SK-N-MC (cell line): ENCODE measurements around the gene PLXDC2.

Experiments
- DNase-seq: peaks from one replicate; pipeline ENCODE4 v3.0.0-alpha.2; 2011; ENCODE audit warnings: low read depth, low spot score
- H3K27ac ChIP-seq: fragments of 200-600 bp; sonication (generic); 2 replicates; pipeline ENCODE4 v1.5.1; 2016; ENCODE audit warnings: mixed run types
- H3K36me3 ChIP-seq: fragments of 200-600 bp; sonication (generic); 2 replicates; pipeline ENCODE4 v1.6.1; 2017; ENCODE audit warnings: antibody characterized with exemption, low read length, mixed read lengths; ENCODE audit not compliant: insufficient read depth
- H3K4me3 ChIP-seq: fragments of 200-600 bp; sonication (generic); 2 replicates; pipeline ENCODE4 v1.5.1; 2016
- H3K9ac ChIP-seq: fragments of 200-600 bp; sonication (generic); 2 replicates; pipeline ENCODE4 v1.8.0; 2017; ENCODE audit warnings: mixed run types, mixed read lengths; ENCODE audit not compliant: insufficient read length
- H3K9me3 ChIP-seq: fragments of 200-600 bp; sonication (generic); 2 replicates; pipeline ENCODE4 v1.6.1; 2017; ENCODE audit warnings: low read depth, mild to moderate bottlenecking, antibody characterized with exemption, low read length, moderate library complexity, mixed read lengths
- EZH2 ChIP-seq: fragments of 200-600 bp; sonication (generic); IDR thresholded peaks from one replicate; pipeline ENCODE4 v1.6.1; 2017; ENCODE audit warnings: antibody characterized with exemption
- FOXP2 ChIP-seq: optimal IDR thresholded peaks from 2 replicates; pipeline ENCODE3; 2011; ENCODE audit warnings: mild to moderate bottlenecking, moderate library complexity; ENCODE audit not compliant: insufficient read depth; ENCODE audit errors: extremely low read length, control extremely low read depth
- POLR2AphosphoS5 ChIP-seq: IDR thresholded peaks from 2 replicates; pipeline ENCODE4 v1.6.1; 2012; ENCODE audit warnings: mild to moderate bottlenecking, low read depth, low read length, borderline replicate concordance

PLXDC2 gene

DNA sequence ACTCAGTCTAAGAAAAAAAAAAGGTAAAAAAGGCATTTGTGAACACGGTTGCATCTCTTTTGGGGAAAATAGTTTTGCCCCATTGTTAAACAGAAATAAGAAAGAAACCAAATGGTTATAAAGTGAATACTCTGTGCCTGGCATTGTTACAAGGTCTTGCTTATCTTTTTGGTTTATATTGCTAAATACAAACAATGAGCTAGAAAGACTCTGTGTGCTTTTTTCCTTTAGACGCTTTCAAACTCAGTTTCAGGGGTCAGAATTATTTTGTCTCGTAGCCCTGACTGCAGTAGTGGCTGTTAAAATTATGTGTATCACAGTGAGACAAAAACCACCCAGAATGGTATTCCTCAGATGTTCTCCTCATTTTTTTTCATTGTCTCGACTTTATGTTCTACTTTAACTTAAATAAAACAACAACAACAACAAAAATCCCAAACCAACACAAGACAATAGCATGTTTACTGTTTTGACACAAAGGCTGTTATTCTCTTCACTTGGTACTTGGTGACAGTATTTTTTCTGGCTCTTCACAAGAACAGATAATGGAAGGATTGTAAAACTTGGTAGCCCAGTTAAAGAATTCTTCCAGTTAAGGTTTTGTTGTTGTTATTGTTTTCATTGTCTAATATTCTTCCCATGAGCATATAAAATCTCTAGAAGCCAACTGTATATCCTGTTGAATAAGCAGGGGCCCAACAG is 190.1 kb downstream of the PLXDC2 start:
- Histone ChIP-seq H3K4me3 (no peak overlapping the region), H3K9ac (no peak overlapping the region), H3K9me3 (no peaks in the 10 kb centered on the region), H3K36me3 (peaks cover 16% of the 10 kb centered on the region; the same call in 1 of the 2 replicates), H3K27ac (0 out of 2 replicates have a peak overlapping the region, but pooled peaks have one; percentile 31)
- TF ChIP-seq FOXP2 = no peak
- TF ChIP-seq POLR2AphosphoS5 = no peak
- TF ChIP-seq EZH2 = no peak
- no peak for DNase-seq

DNA sequence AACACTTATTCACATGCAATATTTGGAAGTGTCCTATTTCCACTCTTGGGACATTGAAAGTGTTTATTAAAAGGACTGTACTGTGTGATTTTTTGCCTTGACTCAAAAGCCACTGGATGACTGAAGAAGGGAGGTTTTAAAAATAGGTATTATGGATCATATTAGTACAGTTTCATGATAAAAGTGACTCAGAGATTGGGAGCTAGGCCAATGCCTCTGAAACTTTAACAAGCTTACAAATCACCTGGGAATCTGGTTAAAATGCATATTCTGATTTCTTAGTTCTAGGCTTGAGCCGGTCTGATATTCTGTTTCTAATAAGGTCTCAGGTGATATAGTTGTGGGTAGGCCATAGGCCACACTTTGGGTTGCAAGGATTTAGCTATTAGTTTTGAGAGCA is 191.2 kb downstream of the PLXDC2 start:
- Histone ChIP-seq H3K4me3 (no peak overlapping the region), H3K36me3 (peaks cover 7% of the 10 kb centered on the region; the same call in 1 of the 2 replicates), H3K27ac (peak overlapping the region; percentile 42; the same call in 1 of the 2 replicates), H3K9me3 (no peaks in the 10 kb centered on the region), H3K9ac (no peak overlapping the region)
- no peak for DNase-seq
- no peak for TF ChIP-seq EZH2
- TF ChIP-seq FOXP2 = no peak
- no peak for TF ChIP-seq POLR2AphosphoS5

DNA sequence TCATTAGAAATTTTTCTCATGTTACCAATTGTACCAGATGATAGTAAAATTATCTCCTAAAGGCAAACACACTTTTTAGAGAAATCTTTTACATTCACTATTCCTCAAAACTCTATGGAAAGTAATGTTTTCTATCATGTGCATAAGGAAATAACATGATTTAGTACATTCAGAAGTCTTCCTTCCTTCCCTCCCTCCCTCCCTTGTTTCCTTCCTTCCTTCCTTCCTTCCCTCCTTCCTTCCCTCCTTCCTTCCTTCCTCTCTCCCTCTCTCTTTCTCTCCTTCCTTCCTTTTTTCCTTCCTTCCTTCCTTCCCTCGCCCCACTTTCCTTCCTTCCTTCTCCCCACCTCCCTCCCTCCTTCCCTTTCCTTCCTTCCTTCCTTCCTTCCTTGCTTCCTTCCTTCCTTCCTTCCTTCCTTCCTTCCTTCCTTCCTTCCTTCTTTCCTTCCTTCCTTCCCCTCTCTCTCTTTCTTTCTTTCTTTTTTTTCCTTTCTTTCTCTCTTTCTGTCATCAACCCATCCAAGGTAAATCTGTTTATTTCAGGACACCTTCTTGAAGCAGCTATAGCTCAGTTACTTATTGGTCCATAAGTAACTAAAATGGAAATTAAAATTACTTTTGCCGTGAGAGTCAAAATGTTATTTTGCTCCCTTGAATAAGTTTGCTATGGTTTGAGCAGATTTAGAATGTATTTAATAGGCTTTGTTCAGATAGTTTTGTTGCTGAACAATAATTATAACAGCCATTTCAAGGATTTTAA is 197.9 kb downstream of the PLXDC2 start:
- H3K27ac ChIP-seq = peak overlapping the region; percentile 100
- no peak for TF ChIP-seq EZH2
- TF ChIP-seq POLR2AphosphoS5 = no peak; the same call in 1 of the 2 replicates
- no peak for TF ChIP-seq FOXP2
- peak overlapping the region; percentile 52 for H3K4me3 ChIP-seq
- peak overlapping the region; percentile 68 for H3K9ac ChIP-seq
- peak; percentile 62 for DNase-seq
- H3K36me3 ChIP-seq = peaks cover 11% of the 10 kb centered on the region
- no peaks in the 10 kb centered on the region for H3K9me3 ChIP-seq

DNA sequence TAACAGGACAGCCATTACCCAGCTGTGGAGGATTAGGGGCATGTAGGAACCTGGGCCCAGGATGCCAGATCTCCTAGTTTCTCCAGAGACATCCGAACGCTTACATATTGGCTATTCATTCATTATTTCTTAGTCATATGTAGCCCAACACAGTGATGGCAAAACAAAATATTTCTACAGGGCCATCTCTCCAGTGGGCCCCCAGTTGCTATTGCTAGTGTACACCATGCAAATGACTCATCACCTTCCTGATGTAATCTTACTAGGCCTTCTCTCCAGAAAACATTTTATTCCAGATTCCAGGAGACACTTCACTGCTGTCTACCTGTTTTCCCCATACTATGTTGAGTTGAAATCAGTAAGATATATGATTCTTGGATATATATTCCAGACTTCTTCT is 201.7 kb downstream of the PLXDC2 start:
- no peak for TF ChIP-seq POLR2AphosphoS5
- TF ChIP-seq FOXP2 = no peak
- TF ChIP-seq EZH2 = no peak
- Histone ChIP-seq H3K9ac (no peak overlapping the region), H3K9me3 (no peaks in the 10 kb centered on the region), H3K36me3 (peaks cover 11% of the 10 kb centered on the region), H3K27ac (peak overlapping the region; percentile 67), H3K4me3 (no peak overlapping the region)
- no peak for DNase-seq

DNA sequence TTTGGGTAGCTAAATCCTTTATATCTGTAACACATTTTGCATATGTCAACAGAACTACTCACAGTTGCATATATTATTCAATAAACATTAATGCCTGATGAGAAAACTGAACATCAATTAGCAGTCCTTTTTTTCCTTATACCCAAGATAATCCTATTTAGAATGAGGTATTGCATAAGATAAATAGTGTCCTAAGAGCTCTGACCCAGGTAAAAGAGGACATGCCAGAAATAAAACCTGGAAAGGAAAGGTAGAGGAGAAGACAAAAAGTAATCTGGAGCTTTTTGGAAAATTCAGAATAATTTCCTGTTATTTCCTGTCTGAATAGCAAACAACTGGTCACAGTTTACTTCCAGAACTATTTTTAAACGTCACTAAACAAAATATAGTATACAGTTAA is 204.4 kb downstream of the PLXDC2 start:
- Histone ChIP-seq H3K36me3 (peaks cover 8% of the 10 kb centered on the region), H3K9me3 (no peaks in the 10 kb centered on the region), H3K4me3 (no peak overlapping the region), H3K27ac (no peak overlapping the region), H3K9ac (no peak overlapping the region)
- TF ChIP-seq FOXP2 = no peak
- no peak for TF ChIP-seq POLR2AphosphoS5
- no peak for TF ChIP-seq EZH2
- DNase-seq = no peak

DNA sequence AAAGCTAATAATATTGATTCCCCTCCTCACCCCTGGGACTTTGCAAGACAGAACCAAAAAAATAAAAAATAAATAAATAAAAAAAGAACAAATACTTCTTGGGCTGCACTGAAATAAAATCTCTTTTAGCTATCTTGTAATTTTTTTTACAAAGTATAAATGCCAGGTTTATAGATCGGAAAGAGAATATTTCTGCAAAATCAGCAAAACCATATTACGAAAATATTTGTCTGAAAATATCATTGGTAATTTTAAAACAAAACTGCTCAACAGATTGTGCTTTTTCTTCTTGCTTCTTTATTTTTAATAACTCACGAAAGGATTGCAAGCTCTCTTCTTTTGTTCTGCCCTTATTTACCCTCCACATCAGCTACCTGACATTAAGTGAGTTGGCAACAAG is 213.3 kb downstream of the PLXDC2 start:
- TF ChIP-seq EZH2 = no peak
- TF ChIP-seq FOXP2 = no peak
- DNase-seq = no peak

DNA sequence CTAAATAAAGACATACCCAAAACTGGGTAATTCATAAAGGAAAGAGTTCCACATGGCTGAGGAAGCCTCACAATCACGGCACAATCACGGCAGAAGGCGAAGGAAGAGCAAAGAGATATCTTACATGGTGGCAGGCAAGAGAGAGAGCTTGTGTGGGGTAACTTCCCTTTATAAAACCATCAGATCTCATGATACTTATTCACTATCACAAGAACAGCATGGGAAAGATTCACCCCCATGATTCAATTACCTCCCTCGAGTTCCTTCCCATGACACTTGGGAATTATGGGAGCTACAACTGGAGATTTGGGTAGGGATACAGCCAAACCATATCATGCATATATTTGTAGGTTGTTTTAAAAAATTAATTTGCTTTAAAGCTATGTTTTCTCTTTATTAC is 217.2 kb downstream of the PLXDC2 start:
- DNase-seq = no peak
- H3K27ac ChIP-seq = no peak overlapping the region
- H3K4me3 ChIP-seq = no peak overlapping the region
- TF ChIP-seq POLR2AphosphoS5 = no peak
- TF ChIP-seq FOXP2 = no peak
- TF ChIP-seq EZH2 = no peak
- H3K9ac ChIP-seq = no peak overlapping the region
- H3K36me3 ChIP-seq = 0 out of 2 replicates have a peak, but pooled peaks cover 6% of the 10 kb centered on the region
- H3K9me3 ChIP-seq = no peaks in the 10 kb centered on the region

More for the DNA sequence above, 213.3 kb downstream of the PLXDC2 start:
- H3K9ac ChIP-seq = no peak overlapping the region
- H3K9me3 ChIP-seq = no peaks in the 10 kb centered on the region
- no peak overlapping the region for H3K27ac ChIP-seq
- no peak overlapping the region for H3K4me3 ChIP-seq
- H3K36me3 ChIP-seq = 0 out of 2 replicates have a peak, but pooled peaks cover 4% of the 10 kb centered on the region

DNA sequence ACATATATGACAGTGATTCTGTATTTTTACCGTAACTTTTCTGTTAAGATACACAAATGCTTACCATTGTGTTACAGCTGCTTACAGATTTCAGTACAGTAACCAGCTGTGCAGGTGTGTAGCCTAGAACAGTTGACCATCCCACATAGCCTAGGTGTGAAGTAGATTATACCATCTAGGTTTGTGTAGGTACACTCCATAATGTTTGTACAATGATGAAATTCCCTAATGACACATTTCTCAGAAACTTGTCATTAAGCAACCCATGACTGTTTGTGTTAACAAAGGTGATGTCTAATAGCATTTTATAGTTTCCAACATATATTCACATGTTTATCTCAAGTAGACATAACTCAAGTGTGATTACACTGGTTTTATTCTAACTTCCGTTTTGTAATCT is 218.5 kb downstream of the PLXDC2 start:
- 0 out of 2 replicates have a peak, but pooled peaks cover 6% of the 10 kb centered on the region for H3K36me3 ChIP-seq
- TF ChIP-seq FOXP2 = no peak
- TF ChIP-seq EZH2 = no peak
- TF ChIP-seq POLR2AphosphoS5 = no peak
- H3K4me3 ChIP-seq = no peak overlapping the region
- DNase-seq = no peak
- no peak overlapping the region for H3K27ac ChIP-seq
- no peaks in the 10 kb centered on the region for H3K9me3 ChIP-seq
- no peak overlapping the region for H3K9ac ChIP-seq

DNA sequence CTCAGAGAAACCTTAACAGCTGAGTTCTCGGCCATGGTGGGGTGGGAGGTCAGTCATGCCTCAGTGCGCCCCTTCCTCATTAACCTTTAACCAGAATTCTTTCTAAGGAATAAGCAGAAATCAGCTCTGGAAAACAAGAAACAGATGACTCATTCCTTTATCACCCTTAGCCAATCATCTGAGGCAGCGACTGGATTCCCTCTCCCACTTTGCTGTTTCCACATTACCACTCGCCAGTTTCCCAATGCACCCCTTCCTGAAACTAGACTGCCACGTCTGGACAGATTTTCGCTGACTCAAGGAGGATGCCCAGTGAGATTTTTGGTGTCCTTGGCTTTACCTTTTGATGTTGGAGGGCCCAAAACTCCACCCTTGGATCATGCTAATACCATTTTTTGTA is 223.8 kb downstream of the PLXDC2 start:
- Histone ChIP-seq H3K27ac (no peak overlapping the region), H3K4me3 (no peak overlapping the region), H3K9me3 (no peaks in the 10 kb centered on the region), H3K36me3 (peaks cover 5% of the 10 kb centered on the region; the same call in 1 of the 2 replicates), H3K9ac (no peak overlapping the region)
- DNase-seq = no peak
- TF ChIP-seq POLR2AphosphoS5 (no peak), FOXP2 (no peak), EZH2 (no peak)
